Muscle layer of duodenum (tissue), 2 donors: ENCODE data around the gene HOXD9.
A peak's percentile ranks its signal among the peaks of the same experiment; 100 is the strongest.

Experiments
- H3K27ac ChIP-seq: one replicate; pipeline ENCODE4 v1.7.0; 2013; ENCODE audit warnings: mild to moderate bottlenecking, low read length
- H3K27me3 ChIP-seq: one replicate; pipeline ENCODE4 v1.7.0; 2013; ENCODE audit warnings: low read depth, mild to moderate bottlenecking, control low read depth, low read length
- H3K36me3 ChIP-seq, 2 donors: one replicate each; pipeline ENCODE4 v1.7.0; 2013; ENCODE audit warnings: low read length in 2 of 2, control low read depth in 1 of 2, mild to moderate bottlenecking in 1 of 2; ENCODE audit not compliant: insufficient read depth in 2 of 2, control insufficient read depth in 1 of 2
- H3K4me1 ChIP-seq, 2 donors: one replicate each; pipeline ENCODE4 v1.7.0; 2013; ENCODE audit warnings: low read length in 2 of 2, mild to moderate bottlenecking in 2 of 2, control low read depth in 1 of 2, moderate library complexity in 1 of 2; ENCODE audit not compliant: insufficient read depth in 2 of 2, control insufficient read depth in 1 of 2
- H3K4me3 ChIP-seq, 2 donors: one replicate each; pipeline ENCODE4 v1.7.0; 2013; ENCODE audit warnings: low read length in 2 of 2, low read depth in 1 of 2, mild to moderate bottlenecking in 1 of 2
- H3K9me3 ChIP-seq, 2 donors: one replicate each; pipeline ENCODE4 v1.7.0; 2013; ENCODE audit warnings: low read length in 2 of 2, control low read depth in 1 of 2, mild to moderate bottlenecking in 1 of 2; ENCODE audit not compliant: control insufficient read depth in 1 of 2
- donor health status: healthy.

Gene HOXD9

DNA sequence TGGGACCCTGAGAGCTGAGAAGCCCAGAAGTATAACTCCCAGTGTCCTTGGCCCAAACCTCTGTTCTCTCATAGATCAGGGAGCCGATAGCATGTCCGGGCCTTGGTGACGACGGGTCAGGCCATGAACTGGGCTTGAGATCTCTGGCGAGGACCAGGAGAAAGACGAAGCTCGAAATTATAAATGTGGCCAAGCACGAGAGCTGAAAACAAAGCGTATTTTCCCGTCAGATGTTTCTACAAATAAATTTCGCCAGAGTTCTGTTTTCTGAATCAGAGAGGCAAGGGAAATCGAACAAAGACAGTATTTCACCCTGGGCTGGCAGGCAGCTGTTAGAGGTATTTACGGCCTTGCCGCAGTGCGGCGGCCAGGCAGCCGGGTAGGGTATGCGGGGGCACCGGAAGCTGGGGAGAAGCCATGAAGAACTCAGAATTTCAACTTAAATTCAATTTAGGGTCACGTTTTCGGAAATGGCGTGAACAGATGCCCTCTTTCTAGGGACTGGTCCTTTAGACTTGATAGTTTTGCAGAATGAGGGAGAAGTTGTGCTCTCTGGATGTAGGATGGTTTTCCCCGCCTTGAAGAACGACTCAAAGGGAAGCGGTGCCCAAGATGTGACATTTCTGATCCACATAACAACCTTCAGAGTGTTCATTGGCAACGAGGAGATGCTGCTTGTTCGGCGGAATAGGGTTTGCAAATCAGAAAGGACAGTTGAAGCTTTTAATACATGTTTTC is 16.6 kb downstream of the HOXD9 start:
- Histone ChIP-seq H3K27ac (peak overlapping the region; percentile 36), H3K36me3 (no peaks in the 10 kb centered on the region), H3K4me1 (peaks cover 0 to 19% of the 10 kb centered on the region in 2 donors), H3K27me3 (peaks cover 72% of the 10 kb centered on the region), H3K9me3 (peaks cover 0 to 5% of the 10 kb centered on the region in 2 donors), H3K4me3 (no peak overlapping the region)

DNA sequence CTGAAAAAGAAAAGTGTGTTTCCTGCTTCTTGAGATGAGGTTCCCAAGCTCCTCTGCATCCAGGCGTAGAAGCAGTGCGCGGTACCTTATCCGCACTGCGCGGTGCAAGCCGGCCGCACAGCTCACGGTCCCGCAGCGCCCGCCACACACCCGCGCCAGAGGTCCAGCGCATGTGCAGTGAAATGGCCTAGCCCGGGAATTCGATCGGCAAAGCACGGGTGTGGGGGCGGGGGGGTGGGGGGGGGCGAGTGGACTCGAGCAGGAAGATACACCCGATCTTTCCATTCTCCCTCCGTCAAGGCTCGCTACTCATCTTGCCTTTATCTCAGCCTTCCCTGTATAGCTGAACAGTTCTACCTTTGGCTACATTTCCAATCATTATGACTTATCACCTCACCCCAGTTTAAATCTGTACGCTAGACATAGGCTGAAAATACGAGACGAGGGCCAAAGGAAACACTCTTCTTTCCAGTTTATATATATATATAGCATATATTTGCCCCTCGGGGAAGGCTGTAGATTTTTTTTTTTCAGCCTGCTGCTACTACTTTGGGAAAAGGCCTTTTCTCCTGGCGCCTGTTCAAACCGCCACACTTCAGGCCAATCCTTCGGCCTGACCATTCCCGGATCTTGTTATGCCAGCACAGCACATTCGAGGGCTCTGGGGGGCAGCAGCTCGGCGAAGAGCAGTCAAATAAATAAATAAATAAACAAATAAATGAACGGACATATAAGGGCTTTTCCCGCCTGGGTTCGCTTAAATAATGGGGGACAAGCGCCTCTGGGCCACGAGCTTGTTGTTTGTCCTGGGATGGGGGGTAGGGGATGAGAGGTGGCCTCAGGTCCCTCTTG is 17.4 kb downstream of the HOXD9 start:
- Histone ChIP-seq H3K9me3 (peaks cover 0 to 5% of the 10 kb centered on the region in 2 donors), H3K27me3 (peaks cover 68% of the 10 kb centered on the region), H3K4me1 (peaks cover 0 to 19% of the 10 kb centered on the region in 2 donors), H3K36me3 (no peaks in the 10 kb centered on the region), H3K4me3 (peak overlapping the region; percentile 26 to 59), H3K27ac (peak overlapping the region; percentile 36)

DNA sequence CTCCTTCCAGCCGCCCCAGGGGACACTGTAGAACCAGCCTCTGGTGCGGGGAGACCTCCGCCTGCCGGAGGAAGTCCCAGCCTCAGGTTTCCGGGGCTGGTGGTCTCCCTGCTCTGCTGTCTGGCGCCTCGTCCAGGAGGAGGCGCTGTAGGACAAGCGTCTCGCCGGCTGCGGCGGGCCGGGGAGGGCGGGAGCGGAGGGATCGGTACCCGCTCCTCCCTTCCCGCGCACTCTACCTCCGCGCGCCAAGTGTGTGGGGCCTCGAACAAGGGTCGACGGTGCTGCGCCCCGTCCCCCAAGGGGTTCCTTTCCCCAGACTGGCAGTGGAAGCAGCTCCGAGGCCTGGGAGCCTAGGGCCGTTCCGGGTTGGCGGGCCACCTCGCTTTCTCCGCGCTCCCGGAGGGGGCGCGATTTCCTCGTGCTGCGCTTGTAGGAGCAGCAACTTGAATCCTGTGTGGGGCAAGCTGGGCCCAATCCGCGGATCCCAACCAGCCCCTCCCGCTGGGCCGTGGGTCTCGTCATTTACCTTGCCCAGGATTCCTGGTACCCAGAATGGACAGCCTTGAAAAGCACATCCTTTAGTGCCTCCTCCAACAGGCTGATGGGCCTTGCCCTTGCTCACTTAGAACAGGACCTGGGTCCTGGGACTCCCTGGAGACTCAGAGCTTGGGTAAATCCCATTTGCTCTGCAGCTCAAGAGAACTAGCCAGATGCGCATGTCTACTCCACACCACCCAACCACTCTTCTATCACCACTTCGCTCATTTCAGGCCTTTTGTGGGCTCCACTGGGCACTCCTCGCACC is 18.2 kb downstream of the HOXD9 start:
- no peaks in the 10 kb centered on the region for H3K36me3 ChIP-seq
- H3K9me3 ChIP-seq: peaks cover 0 to under 1% of the 10 kb centered on the region in 2 donors
- peak overlapping the region; percentile 26 to 59 for H3K4me3 ChIP-seq
- peaks cover 0 to 19% of the 10 kb centered on the region in 2 donors for H3K4me1 ChIP-seq
- H3K27me3 ChIP-seq: peaks cover 68% of the 10 kb centered on the region
- H3K27ac ChIP-seq: no peak overlapping the region

DNA sequence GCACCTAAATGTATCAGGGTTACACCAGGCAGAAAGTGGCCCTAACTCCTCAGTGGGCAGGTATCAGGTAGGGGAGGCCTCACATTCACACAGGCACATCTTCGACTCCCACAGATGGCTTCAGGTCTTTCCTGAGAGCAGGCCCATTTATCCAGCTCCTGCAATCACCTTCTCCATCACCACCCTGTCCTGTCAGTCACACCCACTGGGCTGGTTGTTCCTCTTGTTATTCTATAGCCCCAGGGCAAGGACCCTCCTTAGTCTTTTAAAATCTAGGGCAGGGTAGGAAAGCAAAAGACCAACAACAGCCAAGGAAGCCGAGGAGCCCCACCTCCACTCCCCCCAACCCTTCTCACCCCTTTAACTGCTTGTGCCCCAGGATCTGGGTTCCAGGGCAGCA is 19.8 kb downstream of the HOXD9 start:
- Histone ChIP-seq H3K36me3 (no peaks in the 10 kb centered on the region), H3K4me3 (no peak overlapping the region), H3K27ac (no peak overlapping the region), H3K4me1 (peaks cover 0 to 13% of the 10 kb centered on the region in 2 donors), H3K27me3 (peaks cover 70% of the 10 kb centered on the region), H3K9me3 (peaks cover 0 to 5% of the 10 kb centered on the region in 2 donors)

DNA sequence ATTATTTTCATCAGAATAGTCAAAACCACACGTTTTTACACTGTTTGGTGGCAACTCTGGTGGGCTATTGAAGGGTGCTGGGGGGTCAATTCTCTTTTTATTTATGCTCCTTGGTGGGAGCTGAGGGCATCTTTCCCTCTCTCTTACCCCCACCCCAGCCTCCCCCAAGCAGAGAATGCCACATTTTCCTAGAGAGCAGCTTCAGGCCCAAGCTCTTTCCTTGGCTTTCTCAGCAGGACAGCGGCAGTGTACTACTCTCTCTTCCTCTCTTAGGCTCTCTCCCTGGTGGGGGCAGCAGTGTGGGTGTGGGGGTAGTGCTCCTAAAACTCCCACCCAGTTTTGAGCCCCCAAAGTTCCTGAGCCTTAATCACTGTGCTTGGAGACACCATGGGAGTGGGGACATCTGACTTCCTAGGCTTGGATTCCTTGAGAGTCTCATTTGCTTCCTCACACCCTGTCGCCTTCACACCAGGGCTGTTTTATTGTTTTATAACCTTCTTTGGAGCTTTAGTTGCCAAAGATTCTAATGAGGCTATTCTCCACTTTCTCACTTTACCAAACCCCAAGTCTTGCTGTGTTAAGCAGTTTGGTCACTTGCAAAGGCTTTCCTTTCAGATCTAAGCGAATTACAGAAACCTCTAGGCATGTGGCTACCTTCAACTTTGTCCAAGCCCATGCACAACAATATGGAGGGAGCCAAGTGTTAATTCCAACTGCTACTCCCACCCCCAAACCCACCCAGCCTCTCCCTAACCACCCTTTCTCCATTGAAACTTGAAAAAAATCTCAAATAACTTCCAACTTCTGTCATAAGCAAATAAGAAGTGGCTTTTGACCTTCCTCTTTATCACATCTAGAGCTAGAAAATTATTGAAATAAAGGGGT is 22.8 kb downstream of the HOXD9 start:
- peaks cover 0 to 9% of the 10 kb centered on the region in 2 donors for H3K9me3 ChIP-seq
- H3K4me1 ChIP-seq: peaks cover 0 to 13% of the 10 kb centered on the region in 2 donors
- H3K27ac ChIP-seq: no peak overlapping the region
- H3K36me3 ChIP-seq: no peaks in the 10 kb centered on the region
- H3K27me3 ChIP-seq: peaks cover 70% of the 10 kb centered on the region
- no peak overlapping the region for H3K4me3 ChIP-seq

DNA sequence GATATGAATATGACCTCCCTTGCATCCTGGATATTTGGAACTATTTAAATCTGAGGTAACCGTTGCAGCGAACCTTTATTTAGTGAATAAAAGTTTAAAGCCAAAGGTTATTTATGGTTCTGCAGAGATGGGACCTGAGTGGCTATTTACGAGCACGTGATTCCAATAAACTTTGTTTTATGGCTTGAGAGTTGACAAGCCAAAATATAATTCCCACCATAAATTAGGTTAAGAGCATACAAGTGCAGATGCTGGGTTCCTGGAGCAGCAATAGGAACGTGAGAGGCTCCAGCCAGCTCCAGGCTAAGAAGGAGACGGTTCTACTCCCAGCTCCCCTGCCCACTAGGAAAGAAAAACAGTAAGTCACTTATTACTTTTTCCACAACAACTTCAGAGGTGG is 23.6 kb downstream of the HOXD9 start:
- Histone ChIP-seq H3K36me3 (no peaks in the 10 kb centered on the region), H3K4me1 (peaks cover 0 to 6% of the 10 kb centered on the region in 2 donors), H3K9me3 (peaks cover 0 to 9% of the 10 kb centered on the region in 2 donors), H3K27me3 (peaks cover 70% of the 10 kb centered on the region), H3K27ac (no peak overlapping the region), H3K4me3 (no peak overlapping the region)

DNA sequence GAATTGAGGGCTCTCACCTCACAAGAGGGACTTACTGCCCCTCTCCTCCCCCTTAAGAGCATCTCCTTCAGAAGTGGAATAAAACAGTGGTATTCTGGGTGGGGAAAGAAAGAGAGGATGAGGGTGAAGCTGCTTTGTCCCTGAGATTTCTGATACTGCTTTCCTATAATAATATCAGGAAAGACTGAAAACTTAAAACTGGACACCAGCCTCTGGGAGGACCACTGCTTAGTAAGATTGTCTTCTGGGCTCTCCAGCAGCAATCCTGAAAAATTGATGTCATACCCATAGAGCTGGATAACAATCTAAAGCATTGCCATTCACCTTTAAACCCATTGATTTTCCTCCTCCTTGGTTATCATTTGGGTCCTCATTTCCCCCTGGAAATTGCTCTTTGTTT is 24.1 kb downstream of the HOXD9 start:
- H3K4me1 ChIP-seq: peaks cover 0 to 11% of the 10 kb centered on the region in 2 donors
- H3K27me3 ChIP-seq: peaks cover 70% of the 10 kb centered on the region
- peaks cover 0 to 9% of the 10 kb centered on the region in 2 donors for H3K9me3 ChIP-seq
- no peak overlapping the region for H3K27ac ChIP-seq
- H3K4me3 ChIP-seq: no peak overlapping the region
- H3K36me3 ChIP-seq: no peaks in the 10 kb centered on the region

DNA sequence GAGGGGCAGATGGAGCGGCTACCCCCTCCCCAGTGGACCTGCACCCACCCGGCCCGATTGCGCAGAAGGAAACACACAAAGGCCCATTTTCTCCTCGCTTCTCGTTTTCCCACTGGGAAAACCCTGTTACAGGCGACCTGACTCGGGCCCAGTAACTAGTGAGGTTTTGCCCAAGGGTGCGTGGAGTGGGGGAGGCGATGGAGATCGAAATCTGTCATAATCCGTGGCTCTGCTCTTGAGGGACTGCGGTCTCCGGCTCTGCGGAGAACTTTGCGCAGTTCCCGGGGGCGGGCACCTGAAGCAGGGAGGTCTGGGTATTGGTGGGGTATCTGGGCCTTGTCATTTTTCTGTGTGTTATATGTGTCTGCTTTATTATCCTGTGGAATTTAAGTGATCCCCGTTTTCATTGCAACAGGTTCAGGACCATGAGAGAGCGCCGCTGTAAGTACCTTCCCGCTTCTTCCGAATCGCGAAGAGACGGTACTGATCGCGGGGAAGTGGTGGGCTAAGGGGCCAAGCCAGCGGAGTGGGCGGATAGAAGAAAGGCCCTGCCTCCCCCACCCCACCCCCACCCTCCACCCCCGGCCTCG is 24.8 kb downstream of the HOXD9 start:
- peaks cover 0 to 15% of the 10 kb centered on the region in 2 donors for H3K4me1 ChIP-seq
- H3K9me3 ChIP-seq: peaks cover 0 to 9% of the 10 kb centered on the region in 2 donors
- peaks cover 71% of the 10 kb centered on the region for H3K27me3 ChIP-seq
- no peak overlapping the region for H3K4me3 ChIP-seq
- H3K27ac ChIP-seq: no peak overlapping the region
- no peaks in the 10 kb centered on the region for H3K36me3 ChIP-seq

DNA sequence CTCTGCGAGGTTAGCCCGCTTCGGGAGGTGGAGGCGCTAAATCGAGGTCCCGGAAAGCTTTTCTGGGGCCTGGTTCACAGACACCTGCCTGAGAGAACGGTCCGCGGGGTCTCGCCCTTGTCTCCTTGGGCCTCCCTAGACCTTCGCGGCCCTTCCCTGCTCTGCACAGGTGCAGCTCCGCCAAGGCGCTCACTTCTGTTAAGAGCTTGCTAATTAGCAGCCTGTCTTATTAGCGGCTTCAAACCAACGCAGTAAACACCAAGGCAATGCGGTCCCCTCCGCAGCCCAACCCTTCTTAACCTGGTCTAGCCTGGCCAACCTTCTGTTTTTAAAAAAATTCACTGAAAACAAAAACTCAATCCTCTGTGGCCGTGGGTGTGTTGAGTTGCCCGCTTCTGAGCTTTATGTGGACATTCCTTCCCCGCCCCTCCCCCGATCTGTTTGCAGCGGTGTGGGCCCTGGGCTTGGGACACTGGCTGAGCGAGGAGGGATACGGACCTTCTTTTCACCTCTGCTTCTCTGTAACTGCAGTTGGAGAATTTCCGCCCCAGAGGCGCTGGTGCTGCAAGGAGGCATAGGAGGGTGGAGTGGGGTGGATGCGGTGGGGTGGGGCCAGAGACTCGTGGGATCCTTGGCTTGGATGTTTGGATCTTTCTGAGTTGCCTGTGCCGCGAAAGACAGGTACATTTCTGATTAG is 25.4 kb downstream of the HOXD9 start:
- Histone ChIP-seq H3K4me3 (no peak overlapping the region), H3K27me3 (peaks cover 65% of the 10 kb centered on the region), H3K36me3 (no peaks in the 10 kb centered on the region), H3K9me3 (peaks cover 0 to 9% of the 10 kb centered on the region in 2 donors), H3K27ac (no peak overlapping the region), H3K4me1 (peaks cover 0 to 15% of the 10 kb centered on the region in 2 donors)
